SK-N-SH (cell line): ENCODE data around the gene TFB1M. TPM values are rescaled to one million over a fixed set of nuclear protein-coding genes. Genes with fewer than 3 reads are reported as not detected.

Source experiments
- CTCF ChIA-PET: fragments of 300-600, 350-600 bp; formaldehyde crosslinking; extraction: SDS; loops from one replicate; lab custom pipeline; 2021; lab: Yijun Ruan, JAX
- POLR2A ChIA-PET: fragments of 350-600 bp; sonication (Branson Sonifier 250); formaldehyde crosslinking; extraction: SDS; loops from one replicate; lab custom pipeline; 2020; ENCODE audit warnings: antibody characterized with exemption, inconsistent platforms; lab: Yijun Ruan, JAX
- DNase-seq: peaks from one replicate; pipeline ENCODE4 v3.0.0; 2012
- H2AFZ ChIP-seq: fragments of 200-600 bp; sonication (generic); 2 replicates; pipeline ENCODE4 v1.8.1; 2016; ENCODE audit warnings: antibody characterized with exemption, mild to moderate bottlenecking, low read depth
- H3F3A ChIP-seq: fragments of 200-600 bp; sonication (generic); replicated peaks from 2 replicates; pipeline ENCODE3; 2016; ENCODE audit warnings: antibody characterized with exemption, mild to moderate bottlenecking; ENCODE audit not compliant: insufficient read depth
- H3K27ac ChIP-seq, 2 experiments: fragments of 200-500 bp in 1 of 2; fragments of 200-600 bp in 1 of 2; sonication (Bioruptor generic) in 1 of 2; sonication (generic), shearing (Covaris generic) in 1 of 2; 2 replicates each; pipeline versions ENCODE4 v1.5.1 to v1.6.1; 2014 to 2016; ENCODE audit warnings: low read depth in 2 of 2, inconsistent platforms in 1 of 2, low read length in 1 of 2, mild to moderate bottlenecking in 1 of 2, mixed read lengths in 1 of 2
- H3K27me3 ChIP-seq: fragments of 200-600 bp; sonication (generic), shearing (Covaris generic); 2 replicates; pipeline ENCODE4 v1.6.1; 2016; ENCODE audit warnings: mixed run types; ENCODE audit not compliant: insufficient read depth
- H3K36me3 ChIP-seq, 2 experiments: fragments of 200-500 bp in 1 of 2; fragments of 200-600 bp in 1 of 2; sonication (Bioruptor generic) in 1 of 2; sonication (generic) in 1 of 2; replicated peaks in 1 of 2; 2 replicates each; pipeline versions ENCODE3 to v1.5.1; 2014 to 2016; ENCODE audit warnings: low read length in 1 of 2, mild to moderate bottlenecking in 1 of 2; ENCODE audit not compliant: insufficient read depth in 2 of 2, control insufficient read depth in 1 of 2
- H3K4me1 ChIP-seq, 2 experiments: fragments of 200-500 bp in 1 of 2; fragments of 200-600 bp in 1 of 2; sonication (Bioruptor generic) in 1 of 2; sonication (generic), shearing (Covaris generic) in 1 of 2; 2 replicates each; pipeline versions ENCODE4 v1.5.1 to v1.6.1; 2014 to 2016; ENCODE audit warnings: low read depth in 1 of 2, low read length in 1 of 2, mixed run types in 1 of 2; ENCODE audit not compliant: insufficient read depth in 2 of 2, control insufficient read depth in 1 of 2
- H3K4me2 ChIP-seq: fragments of 200-600 bp; sonication (generic), shearing (Covaris generic); 2 replicates; pipeline ENCODE4 v1.6.1; 2017; ENCODE audit warnings: mixed run types
- H3K4me3 ChIP-seq, 2 experiments: fragments of 200-500 bp in 1 of 2; fragments of 200-600 bp in 1 of 2; sonication (Bioruptor generic) in 1 of 2; sonication (generic), shearing (Covaris generic) in 1 of 2; 2 replicates each; pipeline versions ENCODE4 v1.5.1 to v1.8.1; 2014 to 2016; ENCODE audit warnings: low read depth in 2 of 2, inconsistent platforms in 1 of 2, low read length in 1 of 2, mild to moderate bottlenecking in 1 of 2, mixed read lengths in 1 of 2, moderate library complexity in 1 of 2
- H3K79me2 ChIP-seq: fragments of 200-600 bp; sonication (generic); 2 replicates; pipeline ENCODE4 v1.8.1; 2017; ENCODE audit warnings: mild to moderate bottlenecking; ENCODE audit not compliant: insufficient read depth
- H3K9ac ChIP-seq: fragments of 200-600 bp; sonication (generic); 2 replicates; pipeline ENCODE4 v1.6.1; 2017; ENCODE audit warnings: mixed run types
- H3K9me2 ChIP-seq: fragments of 200-600 bp; sonication (generic); 2 replicates; pipeline ENCODE4 v1.6.1; 2017; ENCODE audit warnings: mixed run types
- H3K9me3 ChIP-seq: fragments of 200-600 bp; sonication (generic); 2 replicates; pipeline ENCODE4 v1.6.1; 2017; ENCODE audit warnings: mixed run types, mild to moderate bottlenecking, moderate library complexity
- H4K20me1 ChIP-seq: fragments of 200-600 bp; sonication (generic); 2 replicates; pipeline ENCODE4 v1.6.1; 2017; ENCODE audit warnings: mild to moderate bottlenecking, mixed run types; ENCODE audit not compliant: insufficient read depth
- ELF1 ChIP-seq: IDR thresholded peaks from 2 replicates; pipeline ENCODE4 v1.4.0; 2012
- EP300 ChIP-seq, 2 experiments: IDR thresholded peaks; 2 replicates each; pipeline versions ENCODE4 v1.4.0 to v1.6.1; 2012; ENCODE audit warnings: borderline replicate concordance in 1 of 2, low read depth in 1 of 2, low read length in 1 of 2
- FOXJ3 ChIP-seq: sonication (generic); formaldehyde crosslinking; IDR thresholded peaks from 2 replicates; pipeline ENCODE4 v1.5.1; 2020; ENCODE audit warnings: mild to moderate bottlenecking, missing genetic modification reagents
- IRF3 ChIP-seq: fragments of 150-350 bp; IDR thresholded peaks from 2 replicates; pipeline ENCODE4 v1.6.1; 2016; ENCODE audit warnings: mild to moderate bottlenecking, low read depth, low read length
- MXI1 ChIP-seq: IDR thresholded peaks from 2 replicates; pipeline ENCODE4 v1.6.1; 2012; ENCODE audit warnings: mild to moderate bottlenecking, low read depth, low read length, improper control_type of control experiment
- NFIC ChIP-seq: IDR thresholded peaks from 2 replicates; pipeline ENCODE4 v1.4.0; 2012; ENCODE audit warnings: borderline replicate concordance
- NRF1 ChIP-seq: IDR thresholded peaks from 2 replicates; pipeline ENCODE4 v1.6.1; 2012; ENCODE audit warnings: low read depth, mild to moderate bottlenecking, low read length
- POLR2AphosphoS5 ChIP-seq: IDR thresholded peaks from 2 replicates; pipeline ENCODE4 v1.6.1; 2012; ENCODE audit warnings: low read depth, low read length
- RFX5 ChIP-seq: IDR thresholded peaks from 2 replicates; pipeline ENCODE4 v1.6.1; 2012; ENCODE audit warnings: mild to moderate bottlenecking, improper control_type of control experiment, low read length
- SMC3 ChIP-seq: IDR thresholded peaks from 2 replicates; pipeline ENCODE4 v1.6.1; 2012; ENCODE audit warnings: low read depth, low read length, improper control_type of control experiment
- YY1 ChIP-seq: IDR thresholded peaks from 2 replicates; pipeline ENCODE4 v1.4.0; 2012; ENCODE audit warnings: low read depth, mild to moderate bottlenecking
- WGBS: methylation state at CpG from one replicate; pipeline ENCODE4 v1.1.6; 2017; ENCODE audit warnings: low lambda C conversion rate; 5-methylcytosine and 5-hydroxymethylcytosine counted together
- polyA plus RNA-seq, 3 experiments: library from polyadenylated mRNA; depleted of rRNA; stranded (reverse); fragments of >200 nt; gene quantifications; 2 replicates each; pipeline ENCODE4 v1.2.3, GENCODE V29; 2012
- TF ChIP-seq, protein P1 (sequence below): IDR thresholded peaks from 2 replicates; pipeline ENCODE4 v1.6.1; 2012; ENCODE audit warnings: mild to moderate bottlenecking, low read depth, low read length, moderate library complexity
- TF ChIP-seq, protein P2 (sequence below): IDR thresholded peaks from 2 replicates; pipeline ENCODE4; 2012

Gene TFB1M
- polyA plus RNA-seq, 1 of the 3 experiments (the other 2 are of a cell fraction) = 28.4 TPM

GRCh38 chr6:155262655-155263054 lies 51.6 kb downstream of the TFB1M start:
- ChIA-PET CTCF (interaction anchor here (1.0 to 1.8 kb wide), 6 partner anchors 10 to 335 kb away, joined by 3 to 9 read pairs (median 4); no protein-coding TSS in a partner anchor), POLR2A (interaction anchor here (1.3 kb wide), 1 partner anchor 52 kb away, joined by 4 read pairs; the partner anchor contains the start of gene TFB1M)
- peak overlapping the region in 1 of 2 experiments; percentile 92; a peak in 2 of 4 replicates for H3K27ac ChIP-seq
- no peaks in the 10 kb centered on the region for H3K27me3 ChIP-seq
- no peak overlapping the region for H3K4me3 ChIP-seq
- DNase-seq = no peak
- peaks cover 2% of the 10 kb centered on the region for H3F3A ChIP-seq
- peaks cover 4 to 63% of the 10 kb centered on the region in 2 experiments; a peak in 3 of 4 replicates for H3K4me1 ChIP-seq
- no peak overlapping the region for H2AFZ ChIP-seq
- H3K36me3 ChIP-seq = peaks cover 42 to 48% of the 10 kb centered on the region in 2 experiments
- H3K79me2 ChIP-seq = peaks cover 14% of the 10 kb centered on the region; the same call in 1 of the 2 replicates
- no peak overlapping the region for H3K9ac ChIP-seq
- H3K9me2 ChIP-seq = no peaks in the 10 kb centered on the region
- H3K4me2 ChIP-seq = no peak overlapping the region
- WGBS = 97% methylated on average over 4 of the region's 4 CpGs
- no peaks in the 10 kb centered on the region for H4K20me1 ChIP-seq
- H3K9me3 ChIP-seq = no peaks in the 10 kb centered on the region
- TF ChIP-seq MXI1 (no peak), SMC3 (no peak), EP300 (IDR thresholded peaks at IDR 0.05; ENCODE audit: borderline replicate concordance in 1 of 2, low read depth in 1 of 2, low read length in 1 of 2) (no peak), NRF1 (no peak), FOXJ3 (CRISPR knock-in tag) (no peak), NFIC (no peak), IRF3 (no peak), ELF1 (no peak), RFX5 (no peak), YY1 (no peak), POLR2AphosphoS5 (no peak)
- TF ChIP-seq, protein P1, sequence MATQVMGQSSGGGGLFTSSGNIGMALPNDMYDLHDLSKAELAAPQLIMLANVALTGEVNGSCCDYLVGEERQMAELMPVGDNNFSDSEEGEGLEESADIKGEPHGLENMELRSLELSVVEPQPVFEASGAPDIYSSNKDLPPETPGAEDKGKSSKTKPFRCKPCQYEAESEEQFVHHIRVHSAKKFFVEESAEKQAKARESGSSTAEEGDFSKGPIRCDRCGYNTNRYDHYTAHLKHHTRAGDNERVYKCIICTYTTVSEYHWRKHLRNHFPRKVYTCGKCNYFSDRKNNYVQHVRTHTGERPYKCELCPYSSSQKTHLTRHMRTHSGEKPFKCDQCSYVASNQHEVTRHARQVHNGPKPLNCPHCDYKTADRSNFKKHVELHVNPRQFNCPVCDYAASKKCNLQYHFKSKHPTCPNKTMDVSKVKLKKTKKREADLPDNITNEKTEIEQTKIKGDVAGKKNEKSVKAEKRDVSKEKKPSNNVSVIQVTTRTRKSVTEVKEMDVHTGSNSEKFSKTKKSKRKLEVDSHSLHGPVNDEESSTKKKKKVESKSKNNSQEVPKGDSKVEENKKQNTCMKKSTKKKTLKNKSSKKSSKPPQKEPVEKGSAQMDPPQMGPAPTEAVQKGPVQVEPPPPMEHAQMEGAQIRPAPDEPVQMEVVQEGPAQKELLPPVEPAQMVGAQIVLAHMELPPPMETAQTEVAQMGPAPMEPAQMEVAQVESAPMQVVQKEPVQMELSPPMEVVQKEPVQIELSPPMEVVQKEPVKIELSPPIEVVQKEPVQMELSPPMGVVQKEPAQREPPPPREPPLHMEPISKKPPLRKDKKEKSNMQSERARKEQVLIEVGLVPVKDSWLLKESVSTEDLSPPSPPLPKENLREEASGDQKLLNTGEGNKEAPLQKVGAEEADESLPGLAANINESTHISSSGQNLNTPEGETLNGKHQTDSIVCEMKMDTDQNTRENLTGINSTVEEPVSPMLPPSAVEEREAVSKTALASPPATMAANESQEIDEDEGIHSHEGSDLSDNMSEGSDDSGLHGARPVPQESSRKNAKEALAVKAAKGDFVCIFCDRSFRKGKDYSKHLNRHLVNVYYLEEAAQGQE = no peak
- TF ChIP-seq, protein P2, sequence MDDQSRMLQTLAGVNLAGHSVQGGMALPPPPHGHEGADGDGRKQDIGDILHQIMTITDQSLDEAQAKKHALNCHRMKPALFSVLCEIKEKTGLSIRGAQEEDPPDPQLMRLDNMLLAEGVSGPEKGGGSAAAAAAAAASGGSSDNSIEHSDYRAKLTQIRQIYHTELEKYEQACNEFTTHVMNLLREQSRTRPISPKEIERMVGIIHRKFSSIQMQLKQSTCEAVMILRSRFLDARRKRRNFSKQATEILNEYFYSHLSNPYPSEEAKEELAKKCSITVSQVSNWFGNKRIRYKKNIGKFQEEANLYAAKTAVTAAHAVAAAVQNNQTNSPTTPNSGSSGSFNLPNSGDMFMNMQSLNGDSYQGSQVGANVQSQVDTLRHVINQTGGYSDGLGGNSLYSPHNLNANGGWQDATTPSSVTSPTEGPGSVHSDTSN = no peak
